C4-2B (cell line): ENCODE results near the gene NAXD.

ENCODE experiments used
- ZFX ChIP-seq: fragments of 450-650 bp; IDR thresholded peaks from 2 replicates; pipeline ENCODE4 v1.6.1; 2017
- TF ChIP-seq, protein P1 (sequence below): fragments of 450-650 bp; conservative IDR thresholded peaks from 2 replicates; pipeline ENCODE4 v1.5.1; 2017; ENCODE audit warnings: mild to moderate bottlenecking

DNA sequence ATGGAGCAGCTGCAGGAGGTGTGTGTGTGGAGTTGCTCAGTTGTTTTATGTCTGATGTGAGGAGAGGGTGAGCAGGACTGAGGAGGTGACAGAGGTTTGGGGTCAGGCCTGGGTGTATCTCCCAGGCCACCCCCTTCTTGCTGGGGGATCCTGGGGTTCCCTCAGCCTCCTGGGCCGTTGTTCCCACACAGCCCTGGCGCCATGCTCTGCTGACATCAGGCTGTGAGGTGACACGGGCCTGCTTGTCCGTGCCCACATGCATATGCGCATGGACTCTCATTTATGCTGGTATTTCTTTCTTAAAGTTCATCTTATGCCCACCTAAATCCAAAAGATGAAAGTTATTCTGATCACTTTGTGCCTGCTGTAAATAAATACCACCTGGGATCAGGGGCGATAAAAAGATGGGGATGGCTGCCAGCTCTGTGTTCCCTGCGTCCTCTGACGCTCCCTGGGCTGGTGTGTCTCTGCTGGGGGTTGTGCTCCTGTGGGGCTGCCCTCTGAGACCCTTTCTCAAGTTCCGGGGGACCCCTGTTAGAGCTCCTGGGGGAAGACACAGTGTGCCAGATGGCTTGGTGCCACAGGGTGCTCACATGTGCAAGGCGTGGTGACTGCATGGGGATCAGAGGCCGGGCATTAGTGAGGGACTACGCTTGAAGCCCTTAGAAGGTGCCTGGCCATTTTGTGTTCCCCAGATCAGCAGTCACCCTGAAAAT, 12.6 kb downstream of the NAXD start:
- TF ChIP-seq, protein P1, sequence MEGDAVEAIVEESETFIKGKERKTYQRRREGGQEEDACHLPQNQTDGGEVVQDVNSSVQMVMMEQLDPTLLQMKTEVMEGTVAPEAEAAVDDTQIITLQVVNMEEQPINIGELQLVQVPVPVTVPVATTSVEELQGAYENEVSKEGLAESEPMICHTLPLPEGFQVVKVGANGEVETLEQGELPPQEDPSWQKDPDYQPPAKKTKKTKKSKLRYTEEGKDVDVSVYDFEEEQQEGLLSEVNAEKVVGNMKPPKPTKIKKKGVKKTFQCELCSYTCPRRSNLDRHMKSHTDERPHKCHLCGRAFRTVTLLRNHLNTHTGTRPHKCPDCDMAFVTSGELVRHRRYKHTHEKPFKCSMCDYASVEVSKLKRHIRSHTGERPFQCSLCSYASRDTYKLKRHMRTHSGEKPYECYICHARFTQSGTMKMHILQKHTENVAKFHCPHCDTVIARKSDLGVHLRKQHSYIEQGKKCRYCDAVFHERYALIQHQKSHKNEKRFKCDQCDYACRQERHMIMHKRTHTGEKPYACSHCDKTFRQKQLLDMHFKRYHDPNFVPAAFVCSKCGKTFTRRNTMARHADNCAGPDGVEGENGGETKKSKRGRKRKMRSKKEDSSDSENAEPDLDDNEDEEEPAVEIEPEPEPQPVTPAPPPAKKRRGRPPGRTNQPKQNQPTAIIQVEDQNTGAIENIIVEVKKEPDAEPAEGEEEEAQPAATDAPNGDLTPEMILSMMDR: no peak
- no peak for TF ChIP-seq ZFX
